Amygdala (tissue), 56 donors: Measurements from ENCODE around the gene NDUFAF4.

Experiments used
- DNase-seq, 56 donors: peaks; one replicate each; lab custom pipeline; 2025; lab: John Stamatoyannopoulos, UW

Gene NDUFAF4

GRCh38 chr6:96897396-96898240 lies at the start of gene NDUFAF4:
Gene NDUFAF4 (minus strand): TSS chr6:96897891. CDS start chr6:96897801, 90 bp downstream.
- DNase-seq, result peak; percentile 55 to 97 (median 87)

DNA sequence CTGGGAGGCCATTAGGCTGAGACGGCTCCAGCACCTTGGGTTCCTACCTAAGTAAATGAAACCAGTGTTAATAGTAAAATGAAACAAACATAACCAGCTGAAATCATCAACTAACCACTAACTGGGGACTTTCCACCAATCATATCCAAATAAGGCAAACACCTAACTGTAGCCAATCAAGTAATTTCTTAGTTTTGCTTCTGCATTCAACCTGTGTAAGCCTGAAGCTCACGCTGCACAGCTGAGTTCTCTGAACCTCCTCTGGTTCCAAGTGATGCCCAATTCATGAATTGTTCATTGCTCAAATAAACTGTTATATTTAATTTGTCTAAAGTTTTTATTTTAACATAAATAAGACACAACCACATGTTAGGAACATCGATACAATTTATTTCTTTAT lies 49.4 kb upstream of the NDUFAF4 start:
- DNase-seq, result no peak

DNA sequence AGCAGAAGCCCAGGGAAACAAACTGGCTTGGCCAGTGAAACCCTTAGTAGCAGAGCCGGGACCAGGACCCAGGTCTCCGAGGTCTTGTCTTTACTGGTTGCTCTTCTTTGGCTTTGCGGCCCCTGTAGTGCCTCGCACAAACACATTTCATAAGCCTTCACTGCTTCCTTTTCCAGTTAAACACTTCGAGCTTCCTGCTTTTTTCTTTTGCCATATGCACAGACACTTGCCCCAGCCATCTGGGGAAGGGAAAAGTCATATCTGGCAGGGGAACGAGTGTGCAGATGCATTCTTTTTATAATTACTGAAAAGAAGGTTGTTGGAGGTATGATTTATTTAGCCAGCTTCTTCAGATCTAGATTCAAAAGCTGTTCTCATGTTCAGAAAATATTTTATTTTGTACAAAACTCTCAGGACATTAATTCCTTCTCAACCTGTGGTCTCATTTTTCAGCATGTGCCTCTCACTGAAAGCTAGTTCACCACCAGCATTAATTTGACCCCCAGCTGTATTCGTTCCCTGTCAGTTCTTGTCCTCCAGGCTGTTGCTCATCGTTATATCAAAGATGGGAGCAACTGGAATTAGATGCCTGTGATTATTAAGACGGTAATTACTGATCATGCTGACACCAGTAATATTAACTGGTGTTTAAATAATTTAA lies 46.0 kb upstream of the NDUFAF4 start:
- no peak for DNase-seq

- DNase-seq, result no peak
These were observed 45.0 kb upstream of the NDUFAF4 start for GRCh38 chr6:96942676-96943075.

- peak in 1 of 56 donors; percentile 7 for DNase-seq
These were observed 42.6 kb upstream of the NDUFAF4 start for GRCh38 chr6:96940322-96940721.

- peak in 13 of 56 donors; percentile 3 to 62 (median 15) for DNase-seq
These were observed 41.5 kb upstream of the NDUFAF4 start for GRCh38 chr6:96939007-96939805.

GRCh38 chr6:96934087-96934486 lies 36.4 kb upstream of the NDUFAF4 start:
- no peak for DNase-seq

GRCh38 chr6:96931198-96931597 lies 33.5 kb upstream of the NDUFAF4 start:
- no peak for DNase-seq

DNA sequence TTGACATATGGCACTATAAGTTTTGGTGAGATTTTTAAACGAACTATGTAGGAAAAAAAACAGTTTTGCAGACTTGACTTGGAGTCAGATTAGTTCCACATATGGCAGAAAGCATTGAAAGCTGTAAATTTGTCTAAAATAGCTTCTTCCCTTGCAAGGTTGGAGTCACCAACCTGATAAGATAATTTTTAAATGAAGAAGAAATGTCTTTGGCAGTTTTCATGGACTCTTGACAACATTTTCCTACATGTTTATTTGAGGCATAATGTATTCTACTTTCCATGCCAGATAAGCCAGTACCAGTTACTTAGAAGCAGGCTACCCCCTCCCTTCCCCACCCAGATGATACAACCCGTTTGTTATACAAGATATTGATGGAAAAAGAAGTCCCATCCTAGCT lies 32.0 kb upstream of the NDUFAF4 start:
- DNase-seq, result no peak

- DNase-seq, result no peak
These were observed 30.0 kb upstream of the NDUFAF4 start for GRCh38 chr6:96927660-96928059.

GRCh38 chr6:96926425-96926824 lies 28.7 kb upstream of the NDUFAF4 start:
- peak in 4 of 56 donors; percentile 15 to 30 (median 18) for DNase-seq

DNA sequence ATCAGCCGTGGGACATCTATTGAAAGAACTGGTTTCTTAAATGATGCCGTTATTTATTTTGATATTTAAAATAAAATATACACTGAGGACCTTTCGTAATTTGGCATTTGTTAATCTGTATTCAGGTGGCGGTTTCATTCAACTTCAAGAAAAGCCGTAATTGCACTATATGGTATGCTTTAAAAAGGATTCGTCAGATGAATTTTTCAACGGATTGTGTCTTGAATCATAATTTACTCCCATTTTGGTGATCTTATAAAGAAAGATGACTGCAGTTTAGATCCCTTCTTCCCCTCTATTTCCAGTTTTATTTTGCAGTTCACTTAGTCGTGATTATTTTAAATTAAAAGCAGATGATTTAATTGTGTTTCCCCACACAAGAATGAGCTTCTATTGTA lies 27.6 kb upstream of the NDUFAF4 start:
- no peak for DNase-seq

DNA sequence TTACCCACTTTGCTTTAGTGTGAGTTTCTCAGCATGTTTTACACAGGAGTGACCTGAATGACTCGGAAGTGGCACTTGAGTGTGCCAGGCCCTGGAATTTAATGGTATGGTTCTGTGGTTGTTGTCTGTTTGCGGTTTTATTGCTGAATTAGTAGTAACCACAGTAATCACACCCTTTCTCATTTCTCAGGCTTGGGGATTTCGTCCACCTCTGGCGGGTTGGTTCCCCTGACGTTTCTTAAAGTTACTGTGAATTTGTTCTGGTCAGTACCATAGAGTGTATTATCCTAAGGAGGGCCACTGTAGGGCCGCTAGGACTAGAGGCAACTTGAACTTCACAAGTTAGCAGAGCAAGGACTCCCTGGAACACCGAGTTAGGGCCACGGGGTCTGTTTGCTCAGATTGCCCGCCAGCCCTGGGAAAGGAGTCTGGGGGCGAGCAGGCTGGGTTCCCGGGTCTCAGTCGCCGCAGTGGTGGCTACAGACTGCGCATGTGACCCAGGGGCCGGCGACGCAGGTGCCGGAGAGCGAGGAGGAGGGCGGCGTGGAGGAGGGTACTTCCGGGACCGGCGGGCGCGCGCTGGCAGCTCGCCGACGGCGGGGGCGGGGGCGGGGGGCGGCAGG lies 26.3 kb upstream of the NDUFAF4 start:
- DNase-seq, result peak in 11 of 56 donors; percentile 55 to 95 (median 80)

DNA sequence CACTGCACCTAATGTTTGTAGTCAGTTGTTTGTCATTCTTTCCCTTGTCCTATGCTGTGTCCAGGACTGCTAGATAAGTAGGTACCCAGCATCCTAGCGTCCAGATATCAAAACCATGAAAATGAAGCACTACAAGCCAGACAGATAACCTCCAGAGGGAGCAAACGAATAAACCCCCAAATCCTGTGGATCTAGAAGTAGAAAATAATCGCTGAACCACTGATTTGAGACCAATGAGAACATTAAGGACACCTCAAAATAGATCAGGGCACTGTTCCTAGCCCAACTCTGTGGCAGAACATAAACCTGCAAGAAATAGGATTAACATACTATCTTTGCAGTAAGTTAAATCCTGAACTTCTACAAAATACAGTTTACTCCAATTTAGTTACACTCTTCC lies 25.7 kb upstream of the NDUFAF4 start:
- DNase-seq, result no peak

GRCh38 chr6:96917098-96917497 lies 19.4 kb upstream of the NDUFAF4 start:
- no peak for DNase-seq

DNA sequence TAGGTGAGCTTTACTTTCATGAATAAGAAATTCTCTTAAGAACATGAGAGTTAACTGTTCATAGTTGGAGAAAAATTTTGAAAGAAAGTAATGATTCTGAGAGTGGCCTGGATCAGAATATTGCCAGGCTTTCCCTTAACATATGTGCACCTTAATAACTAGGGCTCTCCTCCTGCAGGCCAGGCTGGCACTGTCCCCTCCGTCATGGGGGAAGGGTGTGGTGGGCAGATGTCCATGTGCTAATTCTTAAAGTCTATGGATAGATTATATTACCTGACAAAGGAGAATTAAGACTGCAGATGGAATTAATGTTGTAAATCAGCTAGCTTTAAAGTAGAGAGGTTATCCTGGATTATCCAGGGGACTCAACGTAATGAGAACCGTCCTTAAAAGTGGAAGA lies 15.9 kb upstream of the NDUFAF4 start:
- no peak for DNase-seq

DNA sequence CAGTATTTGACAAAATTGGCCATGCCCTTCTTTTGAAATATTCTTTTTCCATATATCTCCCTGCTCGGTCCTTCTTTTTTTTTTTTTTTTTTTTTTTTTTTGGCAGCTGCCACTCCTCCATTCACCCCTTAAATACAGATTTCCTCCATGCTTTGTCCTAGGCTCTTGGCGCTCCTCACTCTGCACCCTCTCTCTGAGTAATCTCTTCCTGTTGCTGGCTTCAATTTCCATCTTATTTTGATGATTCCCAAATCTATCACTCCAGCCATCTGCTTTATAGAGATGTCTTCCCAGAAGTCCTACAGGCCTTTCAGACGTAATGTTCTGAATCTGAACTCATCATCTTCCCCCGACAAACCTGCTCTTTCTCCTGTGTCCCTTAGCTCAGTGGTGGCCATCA lies 14.1 kb upstream of the NDUFAF4 start:
- no peak for DNase-seq

GRCh38 chr6:96911171-96911570 lies 13.5 kb upstream of the NDUFAF4 start:
- DNase-seq, result no peak

DNA sequence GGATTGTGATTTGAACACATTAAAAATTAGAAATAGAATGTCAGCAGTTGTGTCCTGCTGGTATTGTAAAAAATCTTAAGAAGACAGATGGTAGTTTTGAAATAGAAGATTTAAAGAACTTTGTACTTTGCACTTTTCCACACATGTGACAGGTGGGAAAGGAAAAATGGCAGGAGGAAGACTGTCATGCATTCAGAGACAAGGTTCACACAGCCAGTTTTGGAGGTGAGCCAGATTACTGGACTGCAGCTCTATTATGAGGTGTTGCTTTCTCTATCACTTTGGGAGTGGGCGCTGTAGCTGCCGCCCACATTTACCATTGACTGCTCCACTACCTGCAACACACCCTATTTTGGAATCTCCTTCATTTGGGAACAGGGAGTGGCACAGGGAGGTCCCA lies 12.1 kb upstream of the NDUFAF4 start:
- DNase-seq, result no peak

- DNase-seq, result no peak
These were observed 9.8 kb upstream of the NDUFAF4 start for GRCh38 chr6:96907498-96907897.

- peak in 14 of 56 donors; percentile 2 to 60 (median 25) for DNase-seq
These were observed 3.2 kb upstream of the NDUFAF4 start for GRCh38 chr6:96900873-96901272.
